ACHN (cell line): ENCODE results near the gene MEF2A.
A peak's percentile ranks its signal among the peaks of the same experiment; 100 is the strongest.

Experiments used
- DNase-seq: peaks from one replicate; pipeline ENCODE4 v3.0.0-alpha.2; 2015
- in situ Hi-C: cut with HindIII; loops from 2 replicates; pipeline ENCODE4 v1.10.0; 2017; ENCODE audit warnings: low sequenced_read_pairs, low pct_ligation_motif_present, low pct_unique_long_range_greater_than_20kb

The MEF2A gene

GRCh38 chr15:99593070-99593469 is 27.3 kb downstream of the MEF2A start:
- no peak for DNase-seq
- in situ Hi-C loops = no loop called here

- DNase-seq = no peak
- in situ Hi-C loops = no loop called here
These were observed 29.1 kb downstream of the MEF2A start for GRCh38 chr15:99594916-99595315.

GRCh38 chr15:99598296-99598695 is 32.5 kb downstream of the MEF2A start:
- in situ Hi-C loops = no loop called here
- DNase-seq = no peak

- in situ Hi-C loops = no loop called here
- no peak for DNase-seq
These were observed 38.0 kb downstream of the MEF2A start for GRCh38 chr15:99603828-99604227.

- in situ Hi-C loops = no loop called here
- no peak for DNase-seq
These were observed 39.1 kb downstream of the MEF2A start for GRCh38 chr15:99604865-99605264.

DNA sequence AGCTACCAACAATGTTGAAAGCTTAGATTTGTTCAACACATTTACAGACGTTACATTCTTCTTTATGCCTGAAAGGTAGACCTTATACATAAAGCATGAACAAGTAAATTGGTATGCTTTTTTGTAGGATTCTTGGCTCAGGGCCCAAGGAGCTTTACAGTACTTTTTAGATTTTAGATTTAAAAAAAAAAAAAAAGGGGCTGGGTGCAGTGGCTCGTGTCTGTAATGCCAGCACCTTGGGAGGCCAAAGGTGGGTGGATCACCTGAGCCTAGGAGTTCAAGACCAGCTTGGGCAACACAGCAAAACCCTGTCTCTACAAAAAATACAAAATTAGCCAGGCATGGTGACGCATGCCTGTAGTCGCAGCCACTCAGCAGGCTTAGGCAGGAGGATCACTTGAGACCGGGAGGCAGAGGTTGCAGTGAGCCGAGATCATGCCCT is 39.7 kb downstream of the MEF2A start:
- no peak for DNase-seq
- in situ Hi-C loops = no loop called here

GRCh38 chr15:99605990-99606389 is 40.2 kb downstream of the MEF2A start:
- DNase-seq = no peak
- in situ Hi-C loops = no loop called here

DNA sequence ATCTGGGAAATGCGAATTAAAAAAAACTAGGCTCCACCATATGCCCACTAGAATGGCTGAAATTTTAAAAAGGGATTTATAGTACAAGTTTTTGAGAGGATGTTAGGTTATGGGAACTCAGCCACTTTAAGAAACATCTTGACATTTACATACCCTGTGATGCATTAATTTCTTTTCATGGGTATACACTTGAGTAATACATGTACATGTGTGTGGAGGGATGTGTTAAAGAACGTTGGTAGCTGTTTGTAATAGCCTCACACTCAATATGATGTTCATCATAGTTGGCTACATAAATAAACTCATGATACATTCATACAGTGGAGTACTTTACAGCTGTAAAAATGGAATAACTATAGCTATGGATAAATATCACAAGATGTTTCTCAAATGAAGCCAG is 40.9 kb downstream of the MEF2A start:
- in situ Hi-C loops = no loop called here
- DNase-seq = no peak

- DNase-seq = no peak
- in situ Hi-C loops = no loop called here
These were observed 47.7 kb downstream of the MEF2A start for GRCh38 chr15:99613481-99613880.

- no peak for DNase-seq
- in situ Hi-C loops = no loop called here
These were observed 48.3 kb downstream of the MEF2A start for GRCh38 chr15:99613887-99614647.

DNA sequence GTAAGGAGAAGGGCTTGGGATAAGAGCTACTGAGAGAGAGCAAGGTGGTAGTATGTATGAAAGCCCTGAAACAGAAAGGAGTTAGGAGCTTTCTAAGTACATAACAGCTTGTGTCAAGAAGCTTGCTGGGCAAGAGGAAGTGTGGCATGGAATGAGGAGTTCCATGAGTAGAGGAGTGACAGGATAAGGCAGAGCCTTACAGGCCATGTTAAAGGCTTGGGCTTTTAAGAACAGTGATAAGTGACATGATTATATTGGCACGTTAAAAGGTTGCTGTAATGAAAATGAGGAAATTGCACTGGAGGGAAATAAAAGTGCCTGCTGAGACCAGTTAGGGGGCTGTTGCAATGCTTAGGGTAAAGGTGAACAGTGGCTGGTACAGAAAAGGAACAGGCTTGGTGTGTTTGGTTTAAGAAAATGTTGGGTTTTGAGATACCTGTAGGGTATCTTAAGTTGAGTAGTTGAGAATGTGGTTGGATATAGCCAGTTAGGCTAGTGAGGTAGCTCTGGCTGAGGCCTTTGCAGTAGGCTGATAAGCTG is 49.0 kb downstream of the MEF2A start:
- in situ Hi-C loops = no loop called here
- no peak for DNase-seq

- DNase-seq = no peak
- in situ Hi-C loops = no loop called here
These were observed 49.7 kb downstream of the MEF2A start for GRCh38 chr15:99615460-99615859.

- in situ Hi-C loops = no loop called here
- DNase-seq = no peak
These were observed 50.3 kb downstream of the MEF2A start for GRCh38 chr15:99616129-99616528.

DNA sequence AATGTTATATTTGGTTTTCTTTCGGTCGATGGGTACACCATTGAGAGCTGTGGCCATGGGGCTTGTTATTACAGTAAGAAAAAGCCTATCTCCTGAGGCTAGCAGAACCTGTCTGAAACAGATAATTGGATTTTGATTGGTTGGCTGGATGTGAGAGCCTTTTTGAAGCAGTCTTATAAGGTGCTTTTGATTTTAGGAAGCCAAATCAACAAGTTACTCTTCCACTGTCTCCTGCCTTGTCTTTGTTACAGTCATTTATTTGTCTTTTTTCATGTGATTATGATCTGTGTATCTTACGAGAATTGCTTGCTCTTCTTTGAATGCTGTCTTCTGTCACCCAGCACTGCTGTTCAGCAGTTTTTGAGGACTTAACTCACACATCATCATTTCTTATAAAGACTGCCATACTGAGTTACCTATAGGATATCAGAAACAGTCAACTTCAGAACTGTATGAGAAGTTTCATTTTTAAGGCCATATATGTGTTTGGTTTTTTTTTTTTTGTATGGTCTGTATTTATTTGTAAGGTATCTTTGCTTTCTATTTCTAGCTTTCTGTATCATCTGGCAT is 51.1 kb downstream of the MEF2A start:
- in situ Hi-C loops = no loop called here

DNA sequence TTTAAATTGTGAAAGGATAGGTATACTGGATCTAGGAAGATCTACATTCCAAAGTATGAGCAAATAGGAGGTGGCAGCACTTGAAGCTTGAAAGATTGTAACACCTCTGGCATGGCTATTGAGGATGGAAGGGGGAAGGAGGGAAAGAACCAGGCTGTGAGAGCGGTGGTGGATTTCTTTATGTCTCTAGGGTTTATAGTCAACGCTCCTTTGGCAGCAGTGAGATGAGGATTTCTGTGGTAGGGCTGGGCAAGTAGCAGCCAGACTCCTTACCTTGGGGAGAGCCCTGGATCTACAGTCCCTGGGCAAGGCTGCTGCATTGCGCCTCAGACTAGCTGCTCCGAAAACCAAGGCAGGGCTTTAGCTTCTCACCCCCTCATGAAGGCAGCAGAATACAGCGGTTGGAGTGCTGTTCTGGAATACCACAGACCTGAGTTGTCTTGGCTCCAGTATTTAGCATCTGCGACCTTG is 53.2 kb downstream of the MEF2A start:
- no peak for DNase-seq

More for the DNA sequence above, 51.1 kb downstream of the MEF2A start:
- DNase-seq = no peak

DNA sequence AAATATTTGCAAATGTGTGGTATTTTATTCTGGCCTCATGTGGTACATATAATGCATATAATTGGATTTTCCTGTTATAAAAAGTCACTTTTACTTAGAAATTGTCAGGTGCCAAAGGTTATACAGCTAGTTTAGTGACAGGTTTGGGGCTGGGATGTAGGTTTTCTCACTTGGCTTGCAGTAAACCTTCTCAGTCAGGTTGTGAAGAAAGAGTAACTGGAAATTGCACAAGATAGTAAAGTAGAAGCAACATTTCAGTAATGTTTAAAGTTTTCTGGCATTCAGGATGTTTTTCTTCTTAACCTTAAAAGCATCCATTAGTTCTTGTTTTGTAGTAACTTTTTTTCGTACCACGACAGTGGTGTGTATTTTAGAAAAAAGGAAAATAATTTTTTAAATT is 53.9 kb downstream of the MEF2A start:
- in situ Hi-C loops = no loop called here
- no peak for DNase-seq

More for the DNA sequence above, 53.2 kb downstream of the MEF2A start:
- in situ Hi-C loops = no loop called here

GRCh38 chr15:99620178-99620577 is 54.4 kb downstream of the MEF2A start:
- no peak for DNase-seq
- in situ Hi-C loops = no loop called here

GRCh38 chr15:99621767-99622166 is 56.0 kb downstream of the MEF2A start:
- in situ Hi-C loops = no loop called here
- no peak for DNase-seq

GRCh38 chr15:99628374-99629001 is 62.7 kb downstream of the MEF2A start:
- in situ Hi-C loops = no loop called here
- DNase-seq = peak; percentile 36
